ENCODE measurements around the gene TMEM201.

GRCh38 chr1:9646037-9646436, 57.3 kb downstream of the TMEM201 start:
- no peak for TF ChIP-seq FOXK2 (IDR thresholded peaks at IDR 0.05)
- no peak for TF ChIP-seq CTBP1 (IDR thresholded peaks at IDR 0.05; ENCODE audit: borderline replicate concordance)
- no peak for TF ChIP-seq ARNT (IDR thresholded peaks at IDR 0.05)
- TF ChIP-seq NFRKB (IDR thresholded peaks at IDR 0.05) = no peak
- TF ChIP-seq SP1 (IDR thresholded peaks at IDR 0.05) = no peak
- TF ChIP-seq FOXM1 (IDR thresholded peaks at IDR 0.05; ENCODE audit: borderline replicate concordance) = no peak
- TF ChIP-seq ELF4 (IDR thresholded peaks at IDR 0.05) = no peak
- TF ChIP-seq BHLHE40 (IDR thresholded peaks at IDR 0.05; ENCODE audit: borderline replicate concordance) = no peak
- TF ChIP-seq HDGF (IDR thresholded peaks at IDR 0.05; ENCODE audit: borderline replicate concordance) = no peak
- TF ChIP-seq, protein P1, sequence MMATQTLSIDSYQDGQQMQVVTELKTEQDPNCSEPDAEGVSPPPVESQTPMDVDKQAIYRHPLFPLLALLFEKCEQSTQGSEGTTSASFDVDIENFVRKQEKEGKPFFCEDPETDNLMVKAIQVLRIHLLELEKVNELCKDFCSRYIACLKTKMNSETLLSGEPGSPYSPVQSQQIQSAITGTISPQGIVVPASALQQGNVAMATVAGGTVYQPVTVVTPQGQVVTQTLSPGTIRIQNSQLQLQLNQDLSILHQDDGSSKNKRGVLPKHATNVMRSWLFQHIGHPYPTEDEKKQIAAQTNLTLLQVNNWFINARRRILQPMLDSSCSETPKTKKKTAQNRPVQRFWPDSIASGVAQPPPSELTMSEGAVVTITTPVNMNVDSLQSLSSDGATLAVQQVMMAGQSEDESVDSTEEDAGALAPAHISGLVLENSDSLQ (IDR thresholded peaks at IDR 0.05) = no peak
- TF ChIP-seq LEF1 (IDR thresholded peaks at IDR 0.05; ENCODE audit: borderline replicate concordance) = no peak
- TF ChIP-seq L3MBTL2 (conservative IDR thresholded peaks at IDR 0.05) = no peak
- TF ChIP-seq TARDBP (IDR thresholded peaks at IDR 0.05) = no peak
- no peak for TF ChIP-seq FOXA1 (IDR thresholded peaks at IDR 0.05)
